ENCODE results near the gene NUP153.

DNA sequence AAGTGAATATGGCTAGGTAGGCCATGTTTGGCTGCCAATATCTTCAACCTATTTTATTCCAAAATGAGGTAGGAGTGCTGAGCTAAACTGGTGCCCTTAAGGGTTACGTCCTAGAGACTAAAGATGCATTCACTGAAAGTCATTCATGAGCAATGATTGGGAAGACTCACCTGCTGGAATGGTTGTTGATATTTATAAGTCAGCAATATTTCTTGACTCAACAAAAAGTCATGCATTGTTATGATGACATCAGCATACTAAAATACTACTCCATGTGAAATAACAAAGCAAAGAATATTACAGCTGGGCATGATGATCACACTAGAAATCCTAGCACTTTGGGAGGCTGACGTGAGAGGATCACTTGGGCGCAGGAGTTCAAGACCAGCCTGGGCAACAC lies 17.6 kb upstream of the NUP153 start:
- no peak for TF ChIP-seq POLR2A (IDR thresholded peaks at IDR 0.05)
- TF ChIP-seq, protein P1, sequence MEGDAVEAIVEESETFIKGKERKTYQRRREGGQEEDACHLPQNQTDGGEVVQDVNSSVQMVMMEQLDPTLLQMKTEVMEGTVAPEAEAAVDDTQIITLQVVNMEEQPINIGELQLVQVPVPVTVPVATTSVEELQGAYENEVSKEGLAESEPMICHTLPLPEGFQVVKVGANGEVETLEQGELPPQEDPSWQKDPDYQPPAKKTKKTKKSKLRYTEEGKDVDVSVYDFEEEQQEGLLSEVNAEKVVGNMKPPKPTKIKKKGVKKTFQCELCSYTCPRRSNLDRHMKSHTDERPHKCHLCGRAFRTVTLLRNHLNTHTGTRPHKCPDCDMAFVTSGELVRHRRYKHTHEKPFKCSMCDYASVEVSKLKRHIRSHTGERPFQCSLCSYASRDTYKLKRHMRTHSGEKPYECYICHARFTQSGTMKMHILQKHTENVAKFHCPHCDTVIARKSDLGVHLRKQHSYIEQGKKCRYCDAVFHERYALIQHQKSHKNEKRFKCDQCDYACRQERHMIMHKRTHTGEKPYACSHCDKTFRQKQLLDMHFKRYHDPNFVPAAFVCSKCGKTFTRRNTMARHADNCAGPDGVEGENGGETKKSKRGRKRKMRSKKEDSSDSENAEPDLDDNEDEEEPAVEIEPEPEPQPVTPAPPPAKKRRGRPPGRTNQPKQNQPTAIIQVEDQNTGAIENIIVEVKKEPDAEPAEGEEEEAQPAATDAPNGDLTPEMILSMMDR (IDR thresholded peaks at IDR 0.05): no peak

Measured in lower leg skin (tissue), 3 donors.